ENCODE data around the gene CFAP410.

GRCh38 chr21:44298301-44298700 lies 40.9 kb downstream of the CFAP410 start:
- TF ChIP-seq JUND (IDR thresholded peaks at IDR 0.05; ENCODE audit: low read length) (no peak), CTCF (IDR thresholded peaks at IDR 0.05; ENCODE audit: control extremely low read depth in 1 of 3, insufficient read depth in 1 of 3, low read depth in 1 of 3, low read length in 3 of 3) (no peak), POLR2A (IDR thresholded peaks at IDR 0.05; ENCODE audit: control extremely low read depth in 1 of 2, low read depth in 2 of 2, low read length in 2 of 2) (no peak), ATF3 (IDR thresholded peaks at IDR 0.05; ENCODE audit: insufficient read depth, low read depth, low read length) (no peak), EZH2 (IDR thresholded peaks at IDR 0.05; ENCODE audit: low read depth, low read length, severe bottlenecking) (no peak)

Data from H1 (cell line).